Stimulated activated CD8-positive, alpha-beta memory T cell treated with anti-CD3 and anti-CD28 coated beads, Interleukin-7, amount 100 ng/mL, for 24 hours (primary cell): ENCODE data around the gene FKBP15.
"Not testable (repeated sequence)": the region's sequence is repeated elsewhere in the genome, so short reads cannot be mapped to it uniquely, and the experiment has no call there.

Experiments used
- DNase-seq: peaks from one replicate; pipeline ENCODE4 v3.0.0-alpha.2; 2020; ENCODE audit warnings: low read depth

Gene FKBP15

DNA sequence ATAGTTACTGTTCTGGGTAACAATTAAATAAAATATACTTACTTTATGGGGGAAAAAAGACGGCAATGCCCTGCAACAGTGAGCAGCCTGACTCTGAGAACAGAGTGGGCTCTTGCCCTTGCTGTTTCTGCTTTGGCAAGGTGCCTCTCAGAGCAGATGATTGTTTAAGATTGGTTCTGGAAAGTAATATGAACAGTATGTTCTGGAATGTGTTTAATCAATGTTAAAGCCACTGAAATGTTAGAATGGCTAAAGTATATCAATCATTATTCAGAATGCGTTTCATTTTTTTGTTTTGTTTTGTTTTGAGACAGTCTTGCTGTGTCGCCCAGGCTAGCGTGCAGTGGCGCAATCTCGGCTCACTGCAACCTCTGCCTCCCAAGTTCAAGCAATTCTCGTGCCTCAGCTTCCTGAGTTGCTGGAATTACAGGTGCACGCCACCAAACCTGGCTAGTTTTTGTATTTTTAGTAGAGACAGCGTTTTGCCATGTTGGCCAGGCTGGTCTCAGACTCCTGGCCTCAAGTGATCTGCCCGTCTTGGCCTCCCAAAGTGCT lies 14.7 kb upstream of the FKBP15 start:
- DNase-seq, result not testable (repeated sequence)

DNA sequence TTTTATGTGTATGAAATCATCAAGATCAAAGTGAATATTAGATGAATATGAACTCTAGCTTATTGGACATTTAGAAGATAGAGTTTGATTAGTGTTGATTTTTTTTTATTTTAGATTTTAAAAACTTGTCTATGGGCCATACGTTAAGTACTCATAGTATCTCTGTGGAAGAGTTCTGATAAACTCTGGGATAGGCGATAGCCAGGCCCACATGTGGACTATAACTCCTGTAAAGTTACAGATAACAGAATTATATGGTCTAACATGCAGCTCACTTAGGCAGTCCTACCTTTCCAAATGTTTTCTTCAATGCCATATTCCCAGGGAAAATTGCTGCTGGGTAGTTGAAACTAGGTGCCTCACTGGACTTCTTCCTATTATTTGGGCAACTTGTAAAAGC lies 10.6 kb upstream of the FKBP15 start:
- DNase-seq, result no peak

DNA sequence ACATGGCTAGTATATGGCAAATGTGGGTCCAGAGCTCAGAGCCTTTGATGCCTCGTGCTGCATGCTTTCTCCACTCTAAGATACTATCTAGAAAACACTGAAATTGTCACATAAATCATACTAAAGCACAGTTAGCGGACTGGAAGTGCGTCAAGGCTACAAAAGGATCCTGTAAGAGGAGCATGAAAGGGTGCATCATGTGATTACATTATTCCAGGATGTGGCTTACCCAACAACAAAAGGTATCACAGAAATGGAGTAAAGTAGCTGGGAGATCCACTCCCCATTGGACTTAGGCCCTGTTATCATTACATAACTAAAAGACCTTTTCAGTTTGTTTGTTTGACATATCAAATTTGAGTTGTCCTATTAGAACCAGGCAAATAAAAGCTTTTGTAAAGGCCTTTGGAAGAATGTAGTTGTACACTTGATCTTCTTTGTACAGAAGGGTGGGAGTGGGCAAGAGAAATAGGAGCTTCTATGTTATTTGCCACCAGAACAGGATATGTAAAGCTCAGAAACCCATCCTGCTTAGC lies 7.1 kb upstream of the FKBP15 start:
- DNase-seq, result no peak

DNA sequence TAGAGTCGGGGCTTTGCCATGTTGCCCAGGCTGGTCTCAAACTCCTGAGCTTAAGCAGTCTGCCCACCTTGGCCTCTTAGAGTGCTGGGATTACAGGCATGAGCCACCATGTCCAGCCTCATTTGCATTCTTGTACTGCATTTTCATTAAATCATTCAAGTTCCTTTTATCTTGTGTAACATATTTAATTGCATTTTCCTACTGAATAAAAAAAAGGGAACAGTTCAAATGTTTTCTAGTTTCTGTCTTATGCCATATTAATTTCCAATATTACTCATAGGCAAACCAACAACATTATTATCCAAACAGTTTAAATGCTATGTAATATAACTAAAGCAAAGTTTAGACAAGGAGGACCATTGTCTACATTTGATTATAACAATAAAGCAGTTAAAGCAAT lies 6.4 kb upstream of the FKBP15 start:
- no peak for DNase-seq

DNA sequence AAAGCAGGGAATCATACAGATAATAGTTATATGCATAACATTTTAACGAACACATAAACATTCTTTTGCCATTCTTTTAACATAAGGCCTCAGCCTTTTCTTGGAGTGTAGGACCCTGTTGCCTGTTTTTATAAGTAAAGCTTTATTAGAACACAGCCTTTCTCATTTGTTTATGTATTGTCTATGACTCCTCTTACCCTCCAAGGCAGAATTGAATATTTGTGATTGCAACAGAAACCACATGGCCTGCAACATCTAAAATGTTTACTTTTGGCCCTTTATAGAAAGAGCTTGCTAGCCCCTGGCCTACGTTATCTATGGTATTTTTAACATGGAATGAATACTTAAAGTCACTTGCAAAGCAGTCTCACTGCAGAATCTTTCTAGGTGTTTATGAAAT lies 2.9 kb upstream of the FKBP15 start:
- DNase-seq, result no peak

DNA sequence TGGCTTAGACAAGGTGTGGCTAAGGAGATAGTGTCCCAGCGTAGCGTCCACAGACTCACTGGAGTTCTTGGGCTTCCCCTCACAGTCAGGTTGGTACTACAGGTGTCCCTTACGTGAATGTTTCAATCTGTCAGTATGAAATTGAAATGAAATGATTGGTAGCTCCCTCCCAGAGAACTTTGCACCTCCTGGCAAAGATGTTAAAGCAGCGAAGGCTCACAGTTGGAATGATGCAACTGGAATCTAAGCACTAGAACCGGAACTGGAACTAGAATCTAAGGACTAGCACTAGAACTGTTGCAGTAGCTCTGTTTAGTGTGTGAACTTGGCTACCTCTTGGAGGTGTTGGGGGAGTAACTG lies 1.4 kb upstream of the FKBP15 start:
- no peak for DNase-seq

DNA sequence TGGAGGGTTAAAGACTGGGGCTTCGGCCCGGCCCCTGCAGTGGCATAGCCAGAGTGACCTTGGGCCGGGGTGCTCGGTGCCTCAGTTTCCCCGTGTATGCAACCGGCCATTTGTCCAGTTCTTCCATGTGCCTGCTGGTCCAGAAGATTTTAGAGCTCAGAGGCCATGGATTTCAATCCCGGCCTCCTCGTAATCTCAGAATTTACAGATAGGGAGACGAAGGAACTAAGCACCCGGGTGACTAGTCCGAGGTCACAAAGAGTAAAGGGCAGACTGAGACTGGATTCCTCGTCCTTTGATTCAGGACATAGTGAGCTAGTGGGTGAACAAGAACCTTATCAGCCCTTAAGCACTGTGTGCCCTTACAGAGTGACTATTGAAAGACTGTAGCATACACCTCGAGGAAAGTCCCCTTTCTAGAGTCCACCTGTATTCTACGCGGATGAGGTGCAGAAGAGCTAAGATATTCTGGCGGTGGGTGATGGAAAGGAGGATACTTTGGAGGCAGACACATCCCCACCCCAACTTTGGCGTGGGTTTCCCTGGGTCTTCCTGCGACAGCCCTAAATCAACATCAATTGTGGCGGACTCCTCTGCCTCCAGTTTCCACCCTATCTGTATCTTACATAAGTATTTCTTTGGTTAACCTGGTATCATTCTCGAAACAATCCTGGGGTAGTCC lies 864 bp upstream of the FKBP15 start:
- DNase-seq, result no peak

DNA sequence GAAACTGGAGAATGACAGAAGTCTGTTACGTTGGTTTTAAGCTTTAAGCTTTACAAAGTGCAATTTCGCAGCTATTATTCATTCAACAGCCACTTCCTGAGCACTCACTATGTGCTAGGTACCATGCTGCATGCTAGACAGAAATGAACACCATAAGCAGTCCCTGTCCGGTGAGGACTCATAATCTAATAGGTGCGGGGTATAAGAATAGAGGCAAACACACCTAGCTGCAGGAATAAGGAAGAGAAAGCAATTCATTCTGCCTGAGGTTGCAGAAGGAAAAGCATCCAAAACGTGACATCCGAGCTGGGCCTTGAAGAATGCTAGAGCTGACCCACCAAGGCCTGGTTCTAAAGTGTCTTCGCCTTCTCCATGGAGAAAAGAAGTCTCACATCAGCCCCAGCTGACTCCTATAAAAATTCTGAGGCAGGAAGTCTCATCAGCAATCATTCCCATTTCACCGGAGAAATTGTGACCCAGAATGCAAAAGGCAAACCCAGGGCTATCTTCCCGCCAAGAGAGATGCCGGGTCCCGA lies 542 bp downstream of the FKBP15 start:
- DNase-seq, result no peak

DNA sequence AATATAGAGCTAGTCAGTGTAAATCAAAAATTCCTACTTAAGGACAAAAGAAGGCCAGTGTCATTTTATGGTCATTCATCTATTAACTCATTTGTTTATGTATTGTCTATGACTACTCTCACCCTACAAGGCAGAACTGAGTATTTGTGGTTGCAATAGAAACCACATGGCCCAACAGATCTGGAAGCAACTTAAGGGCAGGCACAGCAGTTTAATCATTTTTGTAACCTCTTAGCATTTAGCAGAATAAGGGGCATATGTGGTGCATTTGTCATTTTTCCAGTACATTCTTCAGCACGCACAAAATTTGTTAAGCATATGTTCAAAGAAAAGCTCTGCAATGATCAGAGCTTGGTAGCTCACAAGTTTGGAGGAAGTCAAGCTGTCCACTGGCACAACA lies 1.1 kb downstream of the FKBP15 start:
- DNase-seq, result no peak

DNA sequence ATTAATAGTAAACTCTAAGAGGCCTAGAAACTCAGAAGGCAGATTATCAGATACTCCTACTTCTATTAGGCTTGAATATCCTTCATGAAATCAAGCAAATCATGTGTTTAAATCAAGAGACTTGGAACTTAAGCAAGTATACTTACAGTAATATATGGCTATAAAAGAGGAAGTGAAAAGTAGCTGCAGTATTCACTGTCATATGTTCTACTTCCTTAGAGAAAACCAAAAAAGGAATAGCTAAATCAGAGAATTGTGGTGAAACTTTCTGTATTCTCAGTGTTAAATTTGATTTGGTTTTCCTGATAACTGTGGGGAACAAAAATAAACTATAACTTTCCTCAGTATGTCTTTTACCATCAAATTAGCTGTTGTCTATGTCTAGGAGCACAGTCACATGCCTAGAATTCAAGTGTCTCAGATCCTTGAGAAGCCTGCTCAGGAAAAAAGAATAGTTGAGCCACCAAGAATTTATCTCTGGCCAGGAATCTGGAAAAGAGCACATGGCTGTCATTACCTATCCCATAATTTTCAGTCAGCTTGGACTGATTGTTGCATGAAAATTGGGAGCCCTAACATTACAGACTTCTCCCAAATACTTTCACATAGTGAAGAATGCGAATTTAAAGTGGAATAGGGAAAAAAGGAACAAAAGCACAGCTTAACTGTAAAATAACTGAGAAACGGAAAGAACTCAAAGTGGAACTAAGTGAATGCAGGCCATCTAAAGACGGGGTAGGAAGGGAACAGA lies 1.7 kb downstream of the FKBP15 start:
- DNase-seq, result no peak

DNA sequence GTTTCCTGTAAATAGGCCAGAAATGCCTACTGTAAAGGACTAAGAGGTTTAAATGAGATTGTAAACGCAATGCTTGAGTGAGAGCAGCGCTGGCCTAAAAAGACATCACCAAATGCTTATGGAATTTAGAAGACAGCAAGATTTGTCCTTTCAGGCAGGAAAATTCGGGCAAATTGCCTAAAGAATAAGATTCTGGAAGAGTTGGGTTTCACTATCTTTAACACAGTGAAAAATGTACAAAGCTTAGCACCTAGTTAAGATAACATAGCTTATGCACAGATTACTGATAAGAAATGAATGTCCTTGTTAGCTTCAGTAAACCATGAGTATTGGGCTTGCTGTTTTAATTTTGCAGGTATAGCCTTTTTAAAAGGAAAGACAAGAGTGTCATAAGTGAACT lies 4.7 kb downstream of the FKBP15 start:
- no peak for DNase-seq

DNA sequence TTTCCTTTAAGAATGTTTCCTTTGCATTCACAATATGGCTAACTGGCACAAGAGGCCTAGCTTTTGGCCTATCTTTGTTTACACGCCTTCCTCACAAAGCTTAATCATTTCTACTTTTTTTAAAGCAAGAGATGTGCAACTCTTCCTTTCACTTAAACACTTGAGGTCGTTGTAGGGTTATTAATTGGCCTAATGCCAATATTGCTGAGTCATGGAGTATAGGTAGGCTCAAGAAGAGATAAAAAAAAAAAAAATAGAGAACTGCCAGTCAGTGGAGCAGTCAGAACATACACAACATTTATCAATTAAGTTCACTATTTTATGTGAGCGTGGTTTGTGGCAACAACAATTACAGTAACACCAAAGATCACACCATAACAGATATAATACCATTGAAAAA lies 5.9 kb downstream of the FKBP15 start:
- no peak for DNase-seq

DNA sequence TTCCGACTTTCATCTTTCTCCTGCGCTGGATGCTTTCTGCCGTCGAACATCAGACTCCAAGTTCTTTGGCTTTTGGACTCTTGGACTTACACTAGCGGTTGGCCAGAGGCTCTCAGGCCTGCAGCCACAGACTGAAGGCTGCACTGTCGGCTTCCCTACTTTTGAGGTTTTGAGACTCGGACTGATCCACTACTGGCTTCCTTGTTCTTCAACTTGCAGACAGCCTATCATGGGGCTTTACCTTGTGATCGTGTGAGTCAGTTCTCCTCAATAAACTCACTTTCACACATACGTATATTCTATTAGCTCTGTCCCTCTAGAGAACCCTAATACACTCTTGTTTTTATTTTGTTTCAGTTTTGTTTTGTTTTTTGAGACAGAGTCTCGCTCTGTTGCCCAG lies 10.3 kb downstream of the FKBP15 start:
- no peak for DNase-seq

DNA sequence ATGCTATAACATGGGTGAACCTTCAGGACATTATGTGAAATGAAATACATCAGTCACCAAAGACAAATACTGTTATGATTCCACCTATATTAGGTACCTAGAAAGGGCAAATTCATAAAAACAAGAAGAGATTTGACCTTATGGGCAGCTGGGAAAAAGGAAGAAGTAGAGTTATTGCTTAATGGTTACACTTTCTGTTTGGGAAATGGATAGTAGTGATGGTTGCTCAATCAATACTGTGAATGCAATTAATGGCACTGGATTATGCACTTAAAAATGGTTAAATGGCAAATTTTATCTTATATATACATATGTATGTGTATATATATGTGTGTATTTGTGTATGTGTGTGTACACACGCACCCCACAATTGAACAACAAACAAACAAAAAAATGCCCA lies 15.2 kb downstream of the FKBP15 start:
- DNase-seq, result no peak

DNA sequence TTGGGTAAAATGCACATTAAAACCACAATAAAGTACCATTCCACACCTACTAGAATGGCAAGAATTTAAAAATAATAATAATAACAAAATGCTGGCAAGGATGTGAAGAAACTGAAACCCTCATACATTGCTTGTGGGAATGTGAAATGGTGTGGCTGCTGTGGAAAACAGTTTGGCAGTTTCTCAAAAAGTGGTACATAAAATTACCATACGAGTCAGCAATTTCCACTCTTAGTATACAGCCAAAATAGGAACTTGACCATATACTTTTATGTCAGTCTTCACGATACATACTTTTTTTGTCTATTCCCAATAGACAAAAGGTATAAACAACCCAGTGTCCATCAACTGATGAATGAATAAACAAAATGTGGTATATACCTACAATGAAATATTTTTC lies 15.6 kb downstream of the FKBP15 start:
- DNase-seq, result no peak

DNA sequence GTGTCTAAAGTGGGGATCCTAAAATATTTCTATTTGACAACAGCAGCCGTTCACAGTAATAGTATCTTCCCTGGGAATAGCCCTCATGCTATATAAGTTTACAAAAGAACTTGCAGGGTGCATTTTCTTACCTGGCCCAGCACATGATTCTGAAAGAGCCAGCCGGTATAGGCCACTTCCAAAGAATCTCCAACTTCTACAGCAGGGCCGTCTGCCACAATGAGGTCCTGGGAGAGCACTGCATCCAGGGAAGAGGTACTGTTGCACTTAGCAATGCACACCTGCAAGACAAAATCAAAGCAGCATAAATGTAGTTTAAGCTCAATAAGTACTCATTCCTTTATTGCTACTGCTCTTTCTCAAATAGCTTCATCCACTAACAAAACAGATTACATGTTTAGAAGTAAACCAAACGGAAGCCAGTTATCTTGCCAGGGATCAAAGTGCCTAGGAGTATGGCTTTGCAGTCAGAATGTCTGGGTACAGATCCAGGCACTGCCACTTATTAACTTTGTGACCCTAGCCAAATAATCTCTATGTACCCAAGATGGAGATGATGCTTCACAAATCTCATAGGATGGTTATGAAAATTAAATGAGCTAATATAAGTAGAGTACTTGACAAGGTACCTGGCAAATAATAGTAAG lies 21.3 kb downstream of the FKBP15 start:
- DNase-seq, result no peak

DNA sequence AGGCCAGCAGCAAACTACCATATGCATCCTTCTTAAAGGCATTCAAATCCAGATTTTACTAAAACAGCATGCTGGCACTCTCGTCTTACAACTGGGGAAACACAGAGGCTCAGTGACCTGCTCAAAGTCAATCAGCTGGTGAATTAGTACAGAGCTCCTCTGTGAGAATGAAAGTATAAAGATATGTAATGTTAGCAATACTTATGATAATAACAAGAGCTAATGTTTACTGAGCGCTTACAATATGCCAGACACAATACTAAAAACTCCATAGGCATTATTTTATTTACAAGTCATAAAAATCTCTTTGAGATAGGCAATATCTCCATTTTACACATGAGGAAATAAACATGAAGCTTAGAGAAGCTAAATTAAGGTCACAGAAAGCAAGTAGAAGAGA lies 28.6 kb downstream of the FKBP15 start:
- DNase-seq, result no peak

DNA sequence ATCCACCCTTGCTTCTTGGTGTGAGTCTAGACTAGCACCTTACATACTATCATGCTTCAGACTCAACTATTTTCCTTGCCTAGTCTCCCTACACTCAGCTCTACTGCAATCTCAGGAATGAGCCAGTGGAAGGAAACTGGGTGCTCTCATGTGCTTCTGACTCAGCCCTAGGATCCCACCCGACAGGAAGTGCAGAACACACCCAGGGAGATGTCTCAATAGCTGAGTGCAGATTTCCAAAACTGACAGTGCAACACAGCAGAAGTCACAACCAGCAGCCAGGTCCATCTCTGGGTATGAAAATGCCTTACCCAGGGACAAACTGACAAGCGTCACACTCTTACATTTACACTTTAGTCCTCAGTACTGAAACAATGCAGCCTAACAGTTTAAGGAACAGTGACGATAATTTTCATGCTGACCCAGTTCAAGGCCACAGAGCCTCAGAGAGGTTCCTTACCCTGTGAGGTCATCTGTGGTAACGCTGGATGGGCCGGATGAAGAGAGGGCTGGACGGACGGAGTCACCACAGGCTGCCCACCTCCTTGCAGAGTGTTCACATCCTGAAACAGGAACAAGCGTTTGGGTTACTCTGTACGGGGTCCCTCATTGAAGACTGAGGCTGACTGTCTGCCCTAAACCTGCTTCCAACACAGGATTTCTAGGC lies 33.0 kb downstream of the FKBP15 start:
- DNase-seq, result no peak

DNA sequence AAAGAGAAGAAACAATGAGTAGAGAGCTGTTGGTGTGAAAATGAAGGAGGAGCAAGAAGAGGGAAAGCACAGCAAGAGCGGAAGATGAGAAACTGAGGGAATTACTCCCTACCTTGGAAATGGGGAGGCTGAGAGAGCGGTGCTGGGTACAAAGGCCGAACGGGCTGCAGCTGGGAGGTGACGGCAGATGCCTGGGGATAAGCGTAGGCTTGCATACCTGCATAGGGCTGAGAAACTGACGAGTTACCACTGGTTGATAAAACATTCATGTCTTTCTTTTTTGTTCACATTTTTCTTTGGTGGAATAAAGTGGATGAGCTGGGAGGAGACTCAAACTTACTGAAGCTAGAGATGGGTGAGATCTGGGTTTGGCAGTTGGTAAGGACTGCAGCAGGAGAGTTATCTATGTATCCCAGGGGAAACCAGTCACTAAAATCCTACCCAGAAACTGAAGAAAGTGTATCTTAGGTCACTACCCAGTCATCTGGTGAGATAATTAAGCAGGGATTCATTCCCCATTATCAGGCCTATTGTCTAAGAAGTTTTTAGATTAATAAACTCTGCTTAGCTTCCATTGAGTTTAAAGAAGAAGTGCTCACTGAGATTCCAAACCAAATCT lies 34.8 kb downstream of the FKBP15 start:
- no peak for DNase-seq

DNA sequence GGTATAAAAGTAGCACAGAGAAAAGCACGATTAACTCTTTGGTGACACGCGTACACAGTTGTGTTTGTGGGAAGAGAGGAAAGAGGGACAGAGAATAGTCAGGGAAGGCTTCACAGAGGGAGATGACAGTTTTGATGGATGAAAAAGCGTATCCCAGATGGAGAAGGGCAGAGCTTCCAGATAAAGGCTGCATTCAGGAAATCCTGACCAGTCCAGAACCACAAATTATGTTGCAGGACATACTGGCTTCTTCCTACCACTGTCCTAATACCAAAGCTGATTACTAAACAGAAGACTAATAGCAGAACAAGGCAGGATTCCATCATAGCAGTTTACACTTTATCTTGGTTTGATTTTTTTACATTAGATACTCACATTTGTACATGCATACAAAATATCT lies 35.8 kb downstream of the FKBP15 start:
- DNase-seq, result no peak

DNA sequence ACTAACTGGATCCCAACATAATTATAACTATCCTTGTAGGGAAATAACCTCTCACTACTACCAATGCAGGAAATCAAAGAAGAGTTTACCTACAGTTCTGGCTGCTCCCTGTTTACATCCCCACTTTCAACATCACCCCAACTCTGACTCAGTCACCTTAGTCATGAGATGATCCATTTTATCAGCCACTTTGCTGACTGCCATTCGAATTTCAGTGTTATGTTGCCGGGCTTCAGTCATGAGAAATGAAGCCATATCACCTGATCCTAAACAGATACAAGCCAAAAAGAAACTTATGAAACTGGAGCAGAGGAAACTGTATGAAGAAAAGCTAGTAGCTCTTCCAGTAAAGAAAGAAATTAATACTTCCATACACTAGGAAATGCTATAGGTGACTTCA lies 36.5 kb downstream of the FKBP15 start:
- no peak for DNase-seq
